Body of pancreas (tissue), 4 donors: ENCODE results near the gene TPO.

Source experiments
- POLR2A ChIP-seq, 3 donors: fragments of 450-650 bp; IDR thresholded peaks; one replicate each; pipeline ENCODE4 v1.6.1; 2016; ENCODE audit warnings: antibody characterized with exemption in 3 of 3, mild to moderate bottlenecking in 2 of 3
- TF ChIP-seq, protein P1 (sequence below), 7 experiments: fragments of 450-650 bp in 4 of 7; fragments of 200-600 bp in 3 of 7; sonication (generic) in 3 of 7; IDR thresholded peaks; one replicate each; pipeline ENCODE4 v1.5.1; 2016 to 2019; ENCODE audit warnings: antibody characterized with exemption in 7 of 7

DNA sequence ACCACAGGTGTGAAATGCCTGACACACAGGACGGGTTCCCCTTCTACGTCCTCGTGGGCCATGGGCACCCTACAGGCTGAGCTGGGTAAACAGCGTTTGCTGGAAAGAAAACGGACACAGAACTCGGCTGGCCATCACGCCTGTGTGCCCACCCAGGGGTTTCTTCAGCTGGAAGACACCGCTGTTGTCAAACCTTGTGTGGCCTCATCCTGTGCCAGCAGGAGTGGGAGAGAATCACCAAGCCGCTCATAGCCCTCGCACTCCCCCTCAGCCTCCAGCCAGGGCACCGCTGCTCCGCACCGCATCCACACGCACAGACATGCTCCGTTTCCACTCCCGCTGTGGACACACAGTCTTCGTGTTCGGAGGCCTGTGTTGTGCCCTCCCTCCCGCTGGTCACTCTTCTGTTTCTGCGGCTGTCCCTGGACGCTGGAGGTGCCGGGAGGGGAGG lies 169.7 kb downstream of the TPO start:
- TF ChIP-seq, protein P1, sequence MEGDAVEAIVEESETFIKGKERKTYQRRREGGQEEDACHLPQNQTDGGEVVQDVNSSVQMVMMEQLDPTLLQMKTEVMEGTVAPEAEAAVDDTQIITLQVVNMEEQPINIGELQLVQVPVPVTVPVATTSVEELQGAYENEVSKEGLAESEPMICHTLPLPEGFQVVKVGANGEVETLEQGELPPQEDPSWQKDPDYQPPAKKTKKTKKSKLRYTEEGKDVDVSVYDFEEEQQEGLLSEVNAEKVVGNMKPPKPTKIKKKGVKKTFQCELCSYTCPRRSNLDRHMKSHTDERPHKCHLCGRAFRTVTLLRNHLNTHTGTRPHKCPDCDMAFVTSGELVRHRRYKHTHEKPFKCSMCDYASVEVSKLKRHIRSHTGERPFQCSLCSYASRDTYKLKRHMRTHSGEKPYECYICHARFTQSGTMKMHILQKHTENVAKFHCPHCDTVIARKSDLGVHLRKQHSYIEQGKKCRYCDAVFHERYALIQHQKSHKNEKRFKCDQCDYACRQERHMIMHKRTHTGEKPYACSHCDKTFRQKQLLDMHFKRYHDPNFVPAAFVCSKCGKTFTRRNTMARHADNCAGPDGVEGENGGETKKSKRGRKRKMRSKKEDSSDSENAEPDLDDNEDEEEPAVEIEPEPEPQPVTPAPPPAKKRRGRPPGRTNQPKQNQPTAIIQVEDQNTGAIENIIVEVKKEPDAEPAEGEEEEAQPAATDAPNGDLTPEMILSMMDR (IDR thresholded peaks at IDR 0.05) = no peak
- no peak for TF ChIP-seq POLR2A (IDR thresholded peaks at IDR 0.05)
